NOMO-1 treated with dmso at 0.1 percent for 144 hours (cell line): ENCODE measurements around the gene PLXND1.
A peak's percentile ranks its signal among the peaks of the same experiment; 100 is the strongest.
"Not testable (repeated sequence)": the region's sequence is repeated elsewhere in the genome, so short reads cannot be mapped to it uniquely, and the experiment has no call there.

Experiments
- DNase-seq: peaks from one replicate; lab custom pipeline; 2025; ENCODE audit not compliant: unreplicated experiment; lab: John Stamatoyannopoulos, UW

The PLXND1 gene

DNA sequence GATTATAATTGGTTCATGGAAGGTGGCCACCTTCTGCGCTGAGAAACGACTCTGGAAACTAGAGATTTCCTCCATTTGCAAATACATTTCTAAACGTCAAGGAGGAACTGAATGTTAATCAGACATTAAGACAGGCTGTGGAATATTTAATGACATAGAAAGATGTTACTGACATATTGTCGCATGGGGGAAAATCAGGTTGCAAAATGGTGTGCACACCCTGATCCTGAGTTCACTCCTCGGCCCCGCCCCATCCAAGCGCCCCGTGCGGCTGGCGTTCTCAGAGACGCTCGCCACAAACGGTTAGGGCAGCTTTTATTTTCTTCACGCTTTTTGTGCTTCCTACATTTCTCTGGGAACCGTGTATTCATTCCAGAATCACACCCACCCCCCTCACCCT, 52.8 kb downstream of the PLXND1 start:
- peak; percentile 37 for DNase-seq

DNA sequence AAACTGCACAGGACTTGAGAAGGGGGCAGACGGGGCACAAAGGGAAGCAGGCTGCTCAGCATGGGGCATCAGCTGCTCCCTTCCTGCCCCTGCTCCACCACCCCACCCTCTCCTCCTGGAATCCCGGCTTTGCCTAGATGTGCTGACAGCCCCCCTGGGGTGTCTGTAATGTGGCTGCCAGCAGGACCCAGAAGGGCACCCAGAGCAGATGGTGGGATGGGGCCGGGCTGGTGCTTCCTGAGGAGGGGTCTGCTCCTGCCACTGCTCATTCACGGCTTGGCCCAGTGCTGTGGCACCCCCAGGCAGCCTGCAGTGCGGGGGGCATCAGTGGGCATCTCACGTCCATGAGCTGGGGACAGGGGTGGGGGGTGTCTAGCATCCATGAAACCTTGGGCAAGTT, 53.3 kb downstream of the PLXND1 start:
- DNase-seq = no peak

DNA sequence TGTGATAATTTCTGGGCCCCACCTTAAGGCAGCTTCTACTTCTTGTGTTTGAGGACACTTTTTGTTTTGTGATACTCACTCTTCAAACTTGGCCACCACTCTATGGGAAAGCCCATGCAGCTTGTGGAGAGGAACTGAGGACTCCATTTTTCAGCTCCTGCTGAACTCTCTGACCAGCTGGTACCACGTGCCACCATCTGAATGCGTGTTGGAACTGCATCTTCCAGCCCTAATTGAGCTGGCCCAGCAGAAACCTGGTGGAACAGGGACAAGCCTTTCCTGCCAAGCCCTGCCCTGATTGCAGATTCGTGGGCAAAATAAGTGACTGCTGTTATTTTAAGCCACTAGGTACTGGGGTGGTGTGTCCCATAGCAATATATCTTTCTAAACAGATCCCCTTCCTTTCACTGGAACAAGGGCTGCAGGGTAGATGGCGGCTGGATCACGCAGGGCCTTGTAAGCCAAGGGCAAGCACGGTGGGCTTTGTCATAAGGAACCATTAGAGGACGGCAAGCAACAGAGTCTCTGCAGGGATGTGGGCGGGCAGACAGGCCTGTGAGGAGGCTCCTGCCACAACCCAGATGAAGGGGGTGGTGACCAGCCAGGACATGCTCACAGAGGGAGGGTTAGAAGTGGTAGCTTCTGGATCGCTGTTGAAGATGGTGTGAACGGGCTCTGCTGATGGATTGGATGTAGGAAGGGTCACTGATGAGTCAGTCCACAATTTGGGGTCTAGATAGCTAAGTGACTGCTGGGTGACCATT, 54.0 kb downstream of the PLXND1 start:
- no peak for DNase-seq

DNA sequence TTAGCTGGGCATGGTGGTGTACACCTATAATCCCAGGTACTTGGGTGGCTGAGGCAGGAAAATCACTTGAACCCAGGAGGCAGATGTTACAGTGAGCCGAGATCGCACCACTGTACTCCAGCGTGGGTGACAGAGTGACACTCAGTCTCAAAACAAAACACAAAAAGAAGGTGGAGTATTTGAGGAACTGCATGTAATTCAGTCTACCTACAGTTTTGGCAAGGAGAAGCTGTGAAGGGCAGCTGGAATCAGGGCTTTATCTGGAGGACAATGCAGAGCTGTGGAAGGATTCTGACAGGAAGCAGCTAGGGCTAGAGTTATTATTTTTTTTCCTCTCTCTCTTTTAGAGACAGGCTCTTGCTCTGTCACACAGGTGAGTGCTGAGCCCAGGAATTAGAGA, 56.7 kb downstream of the PLXND1 start:
- no peak for DNase-seq

DNA sequence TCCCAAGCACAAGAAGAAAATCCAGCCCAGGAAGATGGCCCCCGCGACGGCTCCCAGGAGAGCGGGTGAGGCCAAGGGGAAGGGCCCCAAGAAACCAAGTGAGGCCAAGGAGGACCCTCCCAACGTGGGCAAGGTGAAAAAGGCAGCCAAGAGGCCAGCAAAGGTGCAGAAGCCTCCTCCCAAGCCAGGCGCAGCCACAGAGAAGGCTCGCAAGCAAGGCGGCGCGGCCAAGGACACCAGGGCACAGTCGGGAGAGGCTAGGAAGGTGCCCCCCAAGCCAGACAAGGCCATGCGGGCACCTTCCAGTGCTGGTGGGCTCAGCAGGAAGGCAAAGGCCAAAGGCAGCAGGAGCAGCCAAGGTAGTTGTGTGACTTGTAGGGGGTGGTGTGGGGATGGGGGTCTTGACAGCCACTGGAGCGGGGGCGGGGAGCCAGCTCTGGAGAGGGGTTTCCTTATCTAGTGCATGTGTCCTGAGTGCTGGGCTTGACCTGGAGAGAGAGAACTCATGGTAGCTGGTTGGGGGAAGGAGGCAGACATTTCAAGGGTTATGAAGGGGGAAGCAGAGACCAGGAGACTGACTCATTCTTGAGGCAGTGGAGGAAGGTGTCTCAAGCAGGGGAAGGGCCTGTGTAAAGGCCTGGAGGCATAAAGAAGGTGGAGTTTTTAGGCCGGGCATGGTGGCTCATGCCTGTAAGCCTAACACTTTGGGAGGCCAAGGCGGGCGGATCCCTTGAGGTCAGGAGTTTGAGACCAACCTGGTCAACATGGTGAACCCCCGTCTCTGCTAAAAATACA, 57.3 kb downstream of the PLXND1 start:
- DNase-seq = peak; percentile 83

DNA sequence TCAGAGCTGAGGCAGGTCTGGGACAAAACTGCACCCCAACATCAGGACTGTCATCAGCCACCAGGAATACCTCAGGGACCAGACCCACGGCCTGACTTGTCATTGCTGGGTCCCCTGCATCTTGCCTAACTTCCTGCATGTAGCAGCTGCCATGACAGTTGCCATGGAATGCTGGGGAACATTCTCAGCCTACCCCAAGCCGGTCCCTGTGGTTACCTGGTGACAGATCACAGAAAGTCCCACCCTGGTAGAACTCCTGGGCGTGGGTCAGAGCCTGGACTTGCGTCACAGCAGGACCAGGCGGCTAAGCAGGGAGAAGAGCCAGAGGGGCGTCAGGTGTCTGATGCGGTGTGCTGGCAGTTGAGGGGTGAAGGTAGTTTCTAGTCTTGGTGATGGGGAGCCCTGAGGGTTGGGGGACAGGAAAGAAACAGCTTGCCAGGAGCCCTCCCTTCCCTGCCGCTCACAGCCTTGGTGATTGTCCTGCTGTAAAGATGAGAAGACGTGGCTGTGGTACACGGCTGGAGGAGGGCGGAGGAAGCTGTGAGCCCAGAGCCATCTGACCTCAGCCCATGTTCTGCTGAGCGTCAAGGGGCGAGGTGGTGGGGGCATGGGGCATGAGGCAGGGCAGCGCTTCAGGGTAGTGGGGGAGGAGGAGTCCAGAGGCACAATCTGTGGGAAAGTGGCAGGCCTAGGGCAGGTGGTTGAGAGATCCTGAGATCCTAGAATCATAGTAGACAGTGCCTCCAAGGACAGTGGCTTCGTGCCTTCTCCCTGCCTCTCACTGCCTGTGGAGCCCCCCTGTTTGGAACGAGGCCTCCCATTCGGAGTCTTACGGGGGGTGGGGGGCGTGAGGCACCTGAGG, 58.1 kb downstream of the PLXND1 start:
- no peak for DNase-seq

DNA sequence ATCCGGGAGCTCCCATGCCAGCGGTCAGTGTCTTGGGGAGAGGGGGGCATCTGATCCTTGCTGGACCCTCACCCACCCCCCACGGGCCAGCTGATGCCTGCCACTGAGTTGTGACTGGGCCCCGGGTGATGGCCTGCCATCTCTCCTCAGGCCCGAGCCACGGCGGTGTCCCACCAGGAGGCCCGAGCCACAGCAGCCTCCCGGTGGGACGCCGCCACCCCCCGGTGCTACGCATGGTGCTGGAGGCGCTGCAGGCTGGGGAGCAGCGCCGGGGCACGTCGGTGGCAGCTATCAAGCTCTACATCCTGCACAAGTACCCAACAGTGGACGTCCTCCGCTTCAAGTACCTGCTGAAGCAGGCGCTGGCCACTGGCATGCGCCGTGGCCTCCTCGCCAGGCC, 59.2 kb downstream of the PLXND1 start:
- DNase-seq = no peak

DNA sequence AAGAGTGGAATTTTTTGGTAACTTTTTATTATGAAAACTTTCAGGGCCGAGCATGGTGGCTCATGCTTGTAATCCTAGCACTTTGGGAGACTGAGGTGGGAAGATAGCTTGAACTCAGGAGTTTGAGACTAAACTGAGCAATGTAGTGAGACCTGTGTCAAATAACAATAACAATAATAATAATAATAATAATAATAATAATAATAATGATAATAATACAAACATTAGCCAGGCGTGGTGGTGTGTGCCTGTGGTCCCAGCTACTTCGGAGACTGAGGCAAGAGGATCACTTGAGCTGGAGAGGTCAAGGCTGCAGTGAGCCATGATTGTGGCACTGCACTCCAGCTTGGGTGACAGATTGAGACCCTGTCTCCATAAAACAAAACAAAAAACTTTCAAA, 60.5 kb downstream of the PLXND1 start:
- DNase-seq = not testable (repeated sequence)

DNA sequence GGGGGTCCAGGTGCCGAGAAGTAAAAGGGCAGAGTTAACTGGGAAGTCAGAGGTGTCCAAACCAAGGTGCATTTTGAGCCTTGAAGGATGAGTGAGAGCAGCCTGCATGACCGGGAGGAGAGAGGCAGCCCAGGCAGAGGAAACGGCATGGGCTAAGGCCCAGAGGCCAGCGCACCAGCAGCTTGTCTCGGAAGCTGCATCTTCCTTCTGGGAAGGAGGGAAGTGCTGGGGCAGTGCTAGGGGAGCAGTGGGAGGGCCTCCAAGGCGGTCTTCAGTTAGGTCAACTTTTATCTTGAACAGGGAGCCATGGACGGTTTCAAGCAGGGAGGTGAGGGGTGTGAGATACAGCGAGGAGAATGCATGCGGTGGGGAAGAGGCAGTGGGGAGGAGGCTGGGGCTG, 62.5 kb downstream of the PLXND1 start:
- DNase-seq = no peak

DNA sequence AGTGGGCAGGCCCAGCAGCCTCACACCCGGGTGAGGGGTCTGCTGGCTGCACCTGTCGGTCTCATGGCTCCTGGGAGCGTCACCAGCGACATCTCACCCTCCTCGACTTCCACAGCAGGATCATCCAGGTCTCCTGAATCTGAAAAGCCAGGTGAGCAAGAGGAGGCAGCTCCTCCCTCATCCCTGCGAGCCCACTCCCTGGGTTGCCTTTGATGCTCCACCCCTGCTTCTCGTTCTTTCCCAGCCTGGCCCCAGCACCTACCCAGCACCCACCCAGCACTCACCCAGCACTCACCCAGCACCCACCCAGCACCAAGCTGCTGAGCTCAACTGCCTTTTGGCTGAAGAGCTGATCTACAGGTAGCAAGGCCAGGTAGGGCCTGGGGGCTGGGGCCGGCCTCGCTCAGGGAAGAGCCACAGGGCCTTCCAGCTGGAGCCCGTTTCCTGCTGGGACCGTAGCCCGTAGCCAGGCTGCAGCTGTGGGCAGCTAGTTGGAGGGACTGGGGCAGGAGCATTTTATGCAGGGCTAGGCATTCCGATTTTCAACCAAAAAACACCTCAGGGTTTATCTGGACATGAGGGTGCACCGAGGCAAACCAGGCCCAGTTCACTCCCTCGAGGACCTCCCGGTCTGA, 63.2 kb downstream of the PLXND1 start, which contains the start of gene H1-8:
TSS of gene H1-8 (plus strand) at position 20 of the 635 bp plus-strand sequence. CDS start at position 64, 44 bp downstream.
- no peak for DNase-seq

DNA sequence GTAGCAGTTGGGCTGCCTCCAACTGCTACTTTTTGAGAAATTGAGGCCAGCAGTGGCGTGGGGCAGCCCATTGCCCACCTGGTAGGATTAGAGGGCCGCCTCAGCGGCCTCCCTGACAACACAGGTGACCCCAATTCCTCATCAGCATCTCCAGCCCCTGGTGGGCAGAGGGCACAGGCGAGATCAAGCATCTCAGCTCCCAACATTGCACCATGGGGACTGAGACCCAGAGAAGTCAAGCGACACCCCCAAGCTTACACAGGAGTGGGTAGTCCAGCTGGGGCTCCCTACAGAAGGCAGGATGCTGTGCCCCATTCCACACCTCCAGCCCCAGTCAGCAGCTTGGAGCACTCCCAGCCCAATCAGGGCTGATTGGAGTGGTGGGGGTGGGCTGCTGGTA, 63.7 kb downstream of the PLXND1 start:
- no peak for DNase-seq

DNA sequence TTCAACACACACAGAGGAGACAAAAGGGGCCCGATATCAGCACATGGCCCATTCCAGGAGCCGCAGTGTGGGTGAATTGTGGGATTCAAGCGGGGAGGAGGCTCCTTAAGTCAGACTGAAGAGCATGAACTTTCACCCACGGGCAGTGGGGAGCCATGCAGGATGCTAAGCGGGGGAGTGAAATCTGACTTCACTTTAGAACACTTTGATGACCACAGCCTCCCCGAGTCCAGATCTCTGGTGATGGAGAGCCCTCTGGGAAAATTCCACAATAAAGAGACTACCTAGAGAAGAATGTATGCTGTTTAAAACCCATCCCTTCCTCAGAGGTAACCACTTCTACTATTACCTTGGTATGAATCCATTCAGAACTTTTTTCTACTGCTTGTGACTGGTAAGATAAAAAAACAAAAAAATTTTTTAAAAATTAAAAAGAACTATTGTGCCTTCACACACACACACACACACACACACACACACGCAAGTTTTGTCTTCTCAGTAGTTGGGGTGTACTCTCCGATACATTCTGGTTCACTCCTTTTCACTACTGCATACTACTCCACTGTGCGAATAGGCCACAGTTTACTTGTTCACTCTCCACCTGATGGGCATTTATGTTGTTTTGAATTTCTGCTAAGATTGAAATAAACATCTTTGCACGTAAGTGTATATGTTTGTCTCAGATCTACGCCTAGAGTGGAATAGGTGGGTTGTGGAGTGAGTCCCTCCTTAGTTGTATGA, 65.5 kb downstream of the PLXND1 start:
- DNase-seq = no peak

DNA sequence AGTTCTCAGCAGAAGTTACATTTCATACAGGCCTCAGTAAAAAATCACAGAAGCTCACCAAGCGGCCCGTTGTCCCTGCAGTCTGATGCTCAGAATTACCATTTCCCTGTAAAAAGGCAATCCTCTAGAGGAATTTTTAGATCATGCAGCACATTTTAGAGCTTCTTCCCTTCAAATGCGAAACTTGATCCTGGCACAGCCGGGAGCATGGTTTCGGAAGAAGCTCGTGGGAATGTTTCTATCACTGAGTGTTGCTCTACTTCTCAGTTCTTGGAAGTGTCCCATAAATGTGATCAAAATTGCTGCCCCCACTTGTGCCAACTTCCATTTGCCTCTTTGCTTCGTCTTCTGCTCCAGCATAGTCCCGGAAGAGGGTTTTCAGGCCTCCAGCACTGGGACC, 67.3 kb downstream of the PLXND1 start:
- DNase-seq = no peak

DNA sequence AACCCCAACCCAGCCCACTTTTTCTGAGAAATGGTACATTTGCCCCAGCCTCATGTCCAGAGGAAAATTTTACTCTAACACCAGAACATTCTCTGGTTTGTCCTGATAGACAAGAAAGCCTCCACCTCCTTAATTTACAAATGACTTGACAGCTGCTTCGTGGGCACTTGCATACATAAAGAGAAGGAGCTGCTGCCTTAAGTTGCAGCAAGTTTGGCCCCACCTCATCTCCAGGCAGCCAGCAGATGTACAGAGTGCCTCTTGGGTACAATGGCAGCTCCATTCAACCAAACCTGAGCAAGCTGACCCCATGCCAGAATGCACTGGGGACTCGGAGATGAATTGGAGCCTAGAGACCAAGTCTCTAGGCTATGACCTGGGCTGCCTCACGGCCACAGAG, 69.7 kb downstream of the PLXND1 start:
- no peak for DNase-seq

DNA sequence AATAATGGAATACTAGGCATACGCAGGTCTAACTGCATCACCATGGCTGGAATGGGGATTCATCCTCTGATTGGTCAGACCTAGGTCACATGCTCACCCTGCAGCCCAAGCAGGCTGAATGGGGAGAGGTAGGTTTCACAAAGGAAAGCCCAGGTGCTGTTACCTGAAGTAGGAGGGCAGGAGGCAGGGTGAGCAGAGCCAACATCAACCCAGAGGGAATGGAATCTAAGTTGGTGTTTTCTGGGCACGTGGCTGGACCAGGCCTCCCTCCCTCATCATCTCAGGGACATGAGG, 70.2 kb downstream of the PLXND1 start:
- DNase-seq = no peak

DNA sequence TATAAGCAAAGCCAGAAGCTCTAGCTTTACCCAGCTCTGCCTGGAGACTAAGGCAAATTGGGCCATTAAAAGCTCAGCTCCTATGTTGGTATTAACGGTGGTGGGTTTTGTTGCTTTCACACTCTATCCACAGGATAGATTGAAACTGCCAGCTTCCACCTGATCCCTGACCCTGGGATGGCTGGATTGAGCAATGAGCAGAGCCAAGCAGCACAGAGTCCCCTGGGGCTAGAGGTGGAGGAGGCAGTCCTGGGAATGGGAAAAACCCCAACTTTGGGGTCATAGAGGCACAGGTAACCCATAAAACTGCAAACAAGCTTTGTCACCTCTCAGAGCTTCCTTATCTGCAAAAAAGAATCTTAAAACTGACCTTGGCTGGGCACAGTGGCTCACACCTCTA, 71.4 kb downstream of the PLXND1 start:
- DNase-seq = no peak

DNA sequence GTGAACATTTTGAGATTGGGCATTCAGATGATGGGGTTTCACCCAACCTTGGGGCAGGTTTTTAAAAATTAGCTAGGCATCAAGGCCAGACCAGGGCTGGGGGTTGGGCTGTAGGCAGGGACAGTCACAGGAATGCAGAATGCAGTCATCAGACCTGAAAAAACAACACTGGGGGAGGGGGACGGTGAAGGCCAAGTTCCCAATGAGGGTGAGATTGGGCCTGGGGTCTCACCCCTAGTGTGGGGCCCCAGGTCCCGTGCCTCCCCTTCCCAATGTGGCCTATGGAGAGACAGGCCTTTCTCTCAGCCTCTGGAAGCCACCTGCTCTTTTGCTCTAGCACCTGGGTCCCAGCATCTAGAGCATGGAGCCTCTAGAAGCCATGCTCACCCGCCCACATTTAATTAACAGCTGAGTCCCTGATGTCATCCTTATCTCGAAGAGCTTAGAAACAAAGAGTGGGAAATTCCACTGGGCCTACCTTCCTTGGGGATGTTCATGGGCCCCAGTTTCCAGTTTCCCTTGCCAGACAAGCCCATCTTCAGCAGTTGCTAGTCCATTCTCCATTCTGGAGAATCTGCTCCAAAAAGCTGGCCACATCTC, 71.9 kb downstream of the PLXND1 start:
- DNase-seq = no peak

DNA sequence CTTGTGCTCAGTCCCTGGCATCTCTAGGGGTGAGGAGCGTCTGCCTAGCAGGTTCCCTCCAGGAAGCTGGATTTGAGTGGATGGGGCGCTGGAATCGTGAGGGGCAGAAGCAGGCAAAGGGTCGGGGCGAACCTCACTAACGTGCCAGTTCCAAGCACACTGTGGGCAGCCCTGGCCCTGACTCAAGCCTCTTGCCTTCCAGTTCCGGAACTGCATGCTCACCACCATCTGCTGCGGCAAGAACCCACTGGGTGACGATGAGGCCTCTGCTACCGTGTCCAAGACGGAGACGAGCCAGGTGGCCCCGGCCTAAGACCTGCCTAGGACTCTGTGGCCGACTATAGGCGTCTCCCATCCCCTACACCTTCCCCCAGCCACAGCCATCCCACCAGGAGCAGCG, 73.1 kb downstream of the PLXND1 start:
- DNase-seq = no peak

DNA sequence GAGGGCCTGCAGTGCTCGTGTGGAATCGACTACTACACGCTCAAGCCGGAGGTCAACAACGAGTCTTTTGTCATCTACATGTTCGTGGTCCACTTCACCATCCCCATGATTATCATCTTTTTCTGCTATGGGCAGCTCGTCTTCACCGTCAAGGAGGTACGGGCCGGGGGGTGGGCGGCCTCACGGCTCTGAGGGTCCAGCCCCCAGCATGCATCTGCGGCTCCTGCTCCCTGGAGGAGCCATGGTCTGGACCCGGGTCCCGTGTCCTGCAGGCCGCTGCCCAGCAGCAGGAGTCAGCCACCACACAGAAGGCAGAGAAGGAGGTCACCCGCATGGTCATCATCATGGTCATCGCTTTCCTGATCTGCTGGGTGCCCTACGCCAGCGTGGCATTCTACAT, 74.2 kb downstream of the PLXND1 start:
- no peak for DNase-seq

DNA sequence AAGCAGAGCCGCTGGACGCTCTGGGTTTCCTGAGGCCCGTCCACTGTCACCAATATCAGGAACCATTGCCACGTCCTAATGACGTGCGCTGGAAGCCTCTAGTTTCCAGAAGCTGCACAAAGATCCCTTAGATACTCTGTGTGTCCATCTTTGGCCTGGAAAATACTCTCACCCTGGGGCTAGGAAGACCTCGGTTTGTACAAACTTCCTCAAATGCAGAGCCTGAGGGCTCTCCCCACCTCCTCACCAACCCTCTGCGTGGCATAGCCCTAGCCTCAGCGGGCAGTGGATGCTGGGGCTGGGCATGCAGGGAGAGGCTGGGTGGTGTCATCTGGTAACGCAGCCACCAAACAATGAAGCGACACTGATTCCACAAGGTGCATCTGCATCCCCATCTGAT, 74.8 kb downstream of the PLXND1 start:
- DNase-seq = no peak
